Measurements from ENCODE around the gene PIM2.
A peak's percentile ranks its signal among the peaks of the same experiment; 100 is the strongest.
"Not testable (repeated sequence)": the region's sequence is repeated elsewhere in the genome, so short reads cannot be mapped to it uniquely, and the experiment has no call there.

The PIM2 gene

DNA sequence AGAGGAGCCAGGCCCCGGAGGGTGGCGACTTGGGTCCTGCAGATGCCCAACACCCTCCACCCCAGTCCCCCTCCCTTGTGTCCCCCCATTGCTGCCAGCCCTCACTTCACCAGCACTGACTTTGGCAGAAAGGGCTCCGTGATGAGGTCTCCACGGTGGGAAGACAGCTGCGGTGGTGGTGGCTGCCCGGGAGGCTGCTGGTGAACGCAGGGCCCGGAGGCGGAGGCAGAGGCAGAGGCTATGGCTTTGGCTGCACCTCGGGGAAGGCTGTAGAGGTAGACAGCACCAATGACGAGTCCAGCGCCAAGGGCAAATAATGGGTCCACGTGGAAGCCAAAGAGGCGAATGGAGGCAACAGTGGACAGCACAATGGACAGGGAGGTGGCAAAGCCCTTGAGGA lies 14.2 kb downstream of the PIM2 start:
- DNase-seq: no peak

DNA sequence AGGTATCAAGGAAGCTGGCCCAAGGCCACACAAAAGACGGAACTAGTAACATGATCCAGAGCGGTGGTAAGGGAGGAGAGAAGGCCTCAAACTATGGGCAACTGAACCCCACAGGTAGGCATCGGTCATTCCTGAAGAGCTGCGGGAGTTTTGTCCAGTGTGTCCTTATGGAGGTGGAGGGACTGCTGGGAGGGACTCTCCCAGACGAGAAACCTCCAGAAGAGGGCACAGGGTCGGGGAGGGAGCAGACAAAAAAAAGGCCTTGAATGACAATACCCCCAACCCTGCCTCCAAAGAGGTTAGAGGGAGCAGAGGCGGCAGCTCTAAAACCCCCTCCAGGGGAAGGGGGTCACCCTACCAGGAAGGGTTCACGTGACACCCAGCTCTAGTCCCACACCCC lies 14.6 kb downstream of the PIM2 start:
- no peak for DNase-seq

DNA sequence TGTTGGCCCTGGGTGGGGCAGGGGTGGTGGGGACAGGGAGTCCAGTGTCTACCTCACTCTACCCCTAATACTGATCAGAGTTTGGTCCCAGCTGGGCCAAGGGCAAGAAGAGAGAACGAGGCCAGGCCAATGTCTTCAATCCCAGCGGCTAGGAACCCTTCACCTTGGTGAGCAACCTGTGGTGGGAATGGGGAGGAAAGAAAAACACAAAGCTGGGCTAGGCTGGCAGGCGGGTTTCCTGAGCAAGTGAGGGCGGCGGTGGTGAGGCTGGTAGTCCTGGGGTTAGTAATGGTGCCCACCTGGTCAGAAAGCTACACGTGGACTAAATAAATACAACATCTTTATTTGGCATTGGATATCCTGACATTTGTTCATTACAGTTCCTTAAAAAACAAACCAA lies 15.5 kb downstream of the PIM2 start:
- no peak for DNase-seq

DNA sequence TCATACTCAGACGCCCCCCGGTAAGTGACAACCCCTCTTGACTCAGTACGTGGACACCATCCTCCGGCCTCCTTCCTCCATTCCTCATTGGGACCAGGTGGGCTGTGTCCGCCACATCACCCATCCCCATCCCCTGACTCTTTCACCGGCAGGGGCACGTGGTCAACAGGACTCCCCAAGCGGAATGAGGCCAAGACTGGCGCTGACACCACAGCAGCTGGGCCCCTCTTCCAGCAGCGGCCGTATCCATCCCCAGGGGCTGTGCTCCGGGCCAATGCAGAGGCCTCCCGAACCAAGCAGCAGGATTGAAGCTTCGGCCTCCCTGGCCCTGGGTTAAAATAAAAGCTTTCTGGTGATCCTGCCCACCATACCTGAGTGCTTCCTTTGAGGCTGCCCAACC lies 16.0 kb downstream of the PIM2 start:
- no peak for DNase-seq

DNA sequence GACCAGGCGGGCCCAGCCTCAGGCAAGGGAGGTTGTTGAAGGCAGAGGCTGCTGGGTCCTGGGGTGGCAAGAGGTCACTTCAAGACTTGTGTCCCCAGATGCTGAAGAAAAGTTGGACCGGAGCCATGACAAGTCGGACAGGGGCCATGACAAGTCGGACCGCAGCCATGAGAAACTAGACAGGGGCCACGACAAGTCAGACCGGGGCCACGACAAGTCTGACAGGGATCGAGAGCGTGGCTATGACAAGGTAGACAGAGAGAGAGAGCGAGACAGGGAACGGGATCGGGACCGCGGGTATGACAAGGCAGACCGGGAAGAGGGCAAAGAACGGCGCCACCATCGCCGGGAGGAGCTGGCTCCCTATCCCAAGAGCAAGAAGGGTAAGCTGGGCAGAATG lies 16.7 kb downstream of the PIM2 start:
- no peak for DNase-seq

DNA sequence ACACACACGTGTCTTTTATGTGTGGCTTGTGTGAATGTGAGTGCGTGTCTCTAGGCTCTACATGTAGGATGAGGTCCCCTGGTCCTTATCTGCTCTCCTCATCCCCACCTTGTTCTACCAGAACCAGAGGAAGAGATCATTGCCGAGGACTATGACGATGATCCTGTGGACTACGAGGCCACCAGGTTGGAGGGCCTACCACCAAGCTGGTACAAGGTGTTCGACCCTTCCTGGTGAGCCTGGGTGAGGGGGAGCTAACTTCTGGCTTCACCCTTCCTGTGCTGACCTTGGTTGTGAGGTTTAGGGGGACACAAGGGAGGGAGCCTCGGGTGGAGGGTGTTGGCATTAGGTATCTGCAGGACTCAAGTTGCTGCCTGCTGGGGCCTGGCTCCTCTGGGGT lies 17.8 kb downstream of the PIM2 start:
- no peak for DNase-seq

DNA sequence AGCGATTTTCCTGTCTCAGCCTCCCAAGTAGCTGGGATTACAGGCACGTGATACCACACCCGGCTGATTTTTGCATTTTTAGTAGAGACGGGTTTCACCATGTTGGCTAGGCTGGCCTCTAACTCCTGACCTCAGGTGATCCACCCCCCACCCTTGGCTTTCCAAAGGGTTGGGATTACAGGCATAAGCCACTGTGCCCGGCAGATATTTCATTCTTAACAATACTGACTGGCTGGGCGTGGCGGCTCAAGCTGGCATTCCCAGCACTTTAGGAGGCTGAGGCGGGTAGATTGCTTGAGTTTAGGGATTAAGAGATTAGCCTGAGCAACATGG lies 19.8 kb downstream of the PIM2 start:
- DNase-seq: no peak

DNA sequence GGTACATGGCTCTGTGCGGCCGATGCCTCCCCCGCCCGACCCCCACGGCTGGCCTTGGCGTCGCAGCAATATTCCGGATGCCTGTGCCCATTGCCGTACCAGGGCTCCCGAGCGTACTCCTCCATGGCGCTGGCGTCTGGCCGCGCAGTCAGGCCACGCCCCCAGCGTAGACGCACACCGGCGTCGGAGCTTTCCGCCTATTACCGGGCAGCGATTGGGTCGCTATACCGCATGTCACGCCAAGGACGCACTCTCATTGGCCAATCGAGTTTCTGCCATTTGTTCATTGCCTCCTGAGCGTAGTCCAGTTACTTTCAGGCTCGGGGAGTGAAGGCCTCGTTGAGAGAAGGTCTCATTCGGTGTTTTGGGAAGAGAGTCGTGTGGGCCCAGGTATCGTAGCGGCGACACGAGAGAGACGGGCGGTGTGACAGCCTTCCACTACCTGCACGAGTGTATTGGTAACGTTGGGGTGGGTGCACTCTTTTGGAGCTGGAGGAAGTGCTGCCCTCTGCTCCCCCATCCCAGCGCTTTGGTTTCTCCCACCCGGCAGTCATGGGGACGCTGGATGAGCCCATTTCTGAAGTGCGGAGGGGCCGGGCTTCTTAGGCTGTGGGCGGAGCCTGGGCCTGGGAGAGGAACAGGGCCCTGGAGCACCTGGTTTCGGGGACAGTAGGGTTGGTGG lies 21.1 kb downstream of the PIM2 start, which contains the start of the genes PQBP1 and TIMM17B:
Gene PQBP1, plus strand, starts transcription at position 306 of the 682 bp plus-strand sequence. CDS start 580 bp downstream, outside the sequence.
Gene TIMM17B, minus strand, starts transcription at position 144 of the 682 bp plus-strand sequence. Its CDS starts 19 bp downstream, at position 125.
- peak in 13 of 14 donors; percentile 54 to 94 (median 88) for DNase-seq

DNA sequence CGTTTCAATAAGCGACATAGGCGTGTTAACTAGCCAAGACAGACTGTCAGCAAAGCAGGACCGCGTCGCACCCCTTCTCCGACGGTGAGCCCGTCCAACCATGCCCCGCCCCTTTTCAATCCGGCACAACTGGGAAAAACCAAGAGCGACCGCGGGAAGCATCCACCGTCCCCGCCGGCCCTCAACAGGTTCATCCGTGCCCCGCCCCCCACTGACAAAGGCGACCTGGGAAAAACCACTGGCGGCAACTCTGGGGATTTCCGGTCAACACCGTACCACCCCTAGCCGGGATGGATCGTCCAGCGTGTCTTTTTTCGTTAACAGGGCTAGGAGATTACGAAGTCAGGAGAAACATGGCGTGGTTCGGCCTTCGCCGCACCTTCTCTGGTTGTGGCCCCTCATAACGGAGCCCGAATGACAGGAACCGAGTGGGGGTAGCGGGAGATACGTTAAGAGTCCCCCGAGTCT lies 21.6 kb downstream of the PIM2 start:
- DNase-seq: peak in 12 of 14 donors; percentile 28 to 74 (median 53)

DNA sequence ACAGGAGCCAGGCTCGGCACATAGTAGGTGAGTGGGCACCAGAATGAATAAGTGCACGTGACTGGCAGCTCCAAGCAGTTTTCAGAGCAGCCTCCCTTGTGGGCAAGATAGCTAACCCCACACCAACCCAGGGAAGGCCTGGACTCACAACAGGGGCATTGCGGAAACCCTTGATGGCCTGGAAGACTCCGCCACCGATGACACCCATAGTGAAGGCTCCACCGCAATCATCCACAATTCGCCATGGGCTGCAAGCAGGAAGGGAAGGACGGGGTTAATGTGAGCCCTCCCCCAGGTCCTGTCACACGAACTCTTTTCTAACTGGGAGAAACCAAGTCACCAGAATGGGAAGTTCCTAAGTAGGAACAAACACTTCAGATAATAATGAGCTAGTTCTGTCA lies 22.2 kb downstream of the PIM2 start:
- DNase-seq: peak in 2 of 14 donors; percentile 8 to 45

DNA sequence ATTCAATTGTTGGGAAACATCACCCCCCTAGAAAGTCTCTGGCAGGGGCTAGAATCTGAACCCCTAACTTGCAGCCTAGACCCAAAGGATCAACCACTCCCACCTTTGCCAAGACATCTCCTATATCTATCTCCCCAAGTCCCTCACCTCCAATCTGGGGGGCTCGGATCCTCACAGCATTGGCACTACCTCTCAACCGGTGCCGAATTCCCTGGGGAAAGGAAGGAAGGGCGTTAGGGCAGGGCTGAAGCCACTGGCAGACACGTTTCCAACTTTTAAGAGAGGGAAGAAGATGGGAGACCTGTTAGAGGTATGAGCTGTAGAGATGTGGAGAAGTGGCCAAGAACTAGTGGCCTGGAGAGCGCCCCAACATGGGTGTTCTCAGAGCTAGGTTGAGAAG lies 23.9 kb downstream of the PIM2 start:
- no peak for DNase-seq

DNA sequence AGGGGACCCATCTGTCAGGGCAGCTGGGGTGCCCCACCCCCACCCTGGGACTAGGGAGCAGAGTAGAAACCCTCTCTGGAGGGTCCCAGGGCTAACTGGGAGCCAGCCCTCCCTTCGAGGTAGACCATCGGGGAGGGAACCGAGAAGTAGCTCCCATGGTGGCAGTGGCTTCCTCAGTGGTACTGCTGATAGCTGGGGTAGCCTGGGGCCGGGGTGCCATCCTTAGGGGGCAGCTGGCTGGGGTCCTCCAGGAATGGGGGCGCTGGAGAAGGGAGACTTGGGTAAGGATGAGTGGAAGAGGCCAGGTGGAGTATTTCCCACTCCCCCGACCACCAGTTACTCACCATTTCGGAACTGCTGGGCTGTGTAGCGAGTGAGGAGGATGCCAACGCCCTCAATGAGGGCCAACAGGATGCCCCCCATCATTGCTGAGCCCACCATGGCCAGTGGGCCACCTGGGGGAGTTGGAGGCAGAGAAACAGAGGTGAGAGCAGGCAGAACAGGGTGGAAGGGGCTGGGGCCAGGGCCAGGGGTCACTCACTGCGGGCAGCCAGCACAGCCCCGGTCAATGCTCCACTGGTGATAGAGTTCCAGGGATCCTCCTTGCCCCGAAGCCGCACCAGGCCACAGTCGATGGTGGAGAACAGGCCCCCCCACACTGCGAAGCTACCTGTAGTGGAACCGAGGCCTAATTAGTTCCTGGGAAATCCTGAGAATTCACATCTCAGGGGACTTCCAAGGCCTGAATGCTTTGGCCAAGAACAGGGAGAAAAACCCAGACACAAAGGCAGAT lies 25.1 kb downstream of the PIM2 start:
- DNase-seq: no peak

DNA sequence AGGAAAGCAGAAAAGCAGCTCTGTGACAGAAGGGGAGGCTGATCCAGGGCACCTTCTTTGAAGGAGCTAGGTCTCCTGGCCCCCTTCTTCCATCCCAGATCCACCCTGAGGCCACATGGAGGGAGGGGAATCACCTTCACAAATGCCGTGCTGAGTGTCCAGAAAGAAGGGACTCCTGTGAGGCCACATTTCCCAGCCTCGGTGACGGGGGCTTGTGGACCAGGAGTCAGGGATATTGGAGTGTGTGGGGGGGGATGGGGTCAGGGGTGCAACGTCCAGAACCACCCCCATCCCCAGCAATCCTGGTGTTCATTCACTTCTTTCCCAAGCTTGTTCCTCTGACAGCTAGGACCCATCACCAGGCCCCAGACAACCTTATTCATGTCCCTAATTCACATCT lies 25.9 kb downstream of the PIM2 start:
- DNase-seq: no peak

DNA sequence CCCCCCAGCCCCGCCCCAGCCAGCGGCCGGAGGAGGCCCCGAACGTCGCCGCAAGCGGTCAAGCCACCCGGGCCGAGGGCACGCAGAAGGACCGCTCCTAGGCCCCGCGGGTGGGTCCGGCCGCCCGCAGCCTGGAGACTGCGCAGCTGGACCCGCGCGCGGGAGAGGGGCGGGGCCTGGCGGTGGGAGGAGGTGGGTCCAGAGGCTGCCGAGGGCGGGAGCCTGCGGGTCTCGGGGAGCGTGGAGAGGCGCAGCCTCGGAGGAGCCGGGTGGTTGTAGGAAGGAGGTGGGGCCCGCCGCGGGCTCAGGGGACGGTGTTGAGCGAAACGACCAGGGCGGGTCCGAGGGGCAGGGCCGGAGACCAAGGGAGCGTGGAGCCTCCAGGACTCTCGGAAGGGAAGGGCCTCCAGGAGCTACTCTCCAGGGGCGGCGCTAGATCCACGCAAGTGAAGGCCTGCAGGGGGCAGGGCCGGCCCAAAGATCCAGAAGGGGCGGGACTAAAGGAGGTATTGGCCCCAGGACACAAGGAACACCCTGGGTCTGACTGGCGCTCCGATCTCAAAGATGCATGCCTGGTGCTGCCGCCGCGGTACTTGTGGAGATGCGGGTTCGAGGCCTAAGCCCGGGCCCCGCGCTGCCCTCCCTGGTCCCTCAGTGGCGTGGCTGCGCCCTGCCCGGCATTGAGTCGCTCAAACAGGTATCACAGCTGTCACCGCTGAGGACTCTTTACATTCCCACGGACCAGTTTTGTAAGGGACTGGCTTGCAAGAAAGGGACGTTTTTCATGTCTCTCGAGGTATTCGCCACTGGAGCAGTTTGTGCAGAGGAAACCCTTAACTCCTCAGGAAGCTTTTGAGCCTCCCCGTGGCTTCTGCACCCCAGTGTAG lies 27.2 kb downstream of the PIM2 start:
- peak in 13 of 14 donors; percentile 34 to 85 (median 79) for DNase-seq

DNA sequence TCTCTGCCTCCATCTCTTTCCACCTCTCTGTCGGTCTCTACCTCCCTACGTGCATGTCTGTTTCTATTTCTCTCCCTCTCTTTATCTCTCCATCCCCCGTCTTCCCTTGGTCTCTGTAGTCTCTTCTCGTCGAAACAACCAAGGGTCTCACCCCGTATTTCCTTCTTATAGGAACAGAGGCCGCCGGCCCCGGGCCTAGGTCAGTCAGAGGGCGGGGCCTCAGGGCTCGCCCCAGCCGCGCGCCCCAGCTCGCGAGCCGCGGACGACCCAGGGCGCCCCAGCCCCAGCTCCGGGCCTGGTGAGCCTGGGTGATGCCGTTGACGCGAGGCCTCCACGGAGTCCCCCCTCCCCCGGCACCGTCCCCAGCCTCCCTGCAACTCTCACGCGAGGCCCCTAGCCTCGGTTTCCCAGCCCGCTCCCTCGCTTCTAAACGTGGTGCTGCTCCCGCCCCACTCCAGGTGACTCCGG lies 27.9 kb downstream of the PIM2 start:
- DNase-seq: peak in 2 of 14 donors; percentile 23 to 60

DNA sequence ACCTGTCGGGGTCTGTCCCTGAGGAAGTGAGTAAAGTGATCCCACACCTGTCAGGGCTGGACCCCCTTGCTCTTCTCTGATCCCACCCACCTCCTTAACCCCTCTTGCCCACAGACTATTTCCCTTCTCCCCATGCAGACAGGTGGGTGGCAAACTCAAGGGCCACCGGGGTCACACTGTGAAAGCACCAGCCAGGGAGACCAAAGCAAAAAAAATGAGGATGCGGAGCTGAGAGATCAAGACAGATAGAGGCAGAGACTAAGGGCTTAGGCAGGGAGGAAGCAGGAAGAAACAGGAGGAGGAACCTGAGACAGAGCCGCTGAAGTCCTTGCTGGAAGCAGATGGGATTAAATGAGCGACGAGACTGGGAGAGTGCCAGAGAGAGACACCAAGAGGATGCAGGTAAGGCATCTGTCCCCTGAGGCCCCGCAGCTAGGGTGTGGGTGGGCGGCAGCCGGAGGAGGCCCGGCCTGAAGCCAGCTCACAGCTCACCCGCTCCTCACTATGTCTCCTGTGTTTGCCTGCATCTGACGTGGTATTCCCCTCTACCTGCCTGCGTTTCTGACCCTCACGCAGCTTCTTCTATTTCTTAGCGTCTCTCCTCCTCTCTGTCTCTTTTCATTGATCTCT lies 28.4 kb downstream of the PIM2 start:
- DNase-seq: peak in 2 of 14 donors; percentile 2 to 22

DNA sequence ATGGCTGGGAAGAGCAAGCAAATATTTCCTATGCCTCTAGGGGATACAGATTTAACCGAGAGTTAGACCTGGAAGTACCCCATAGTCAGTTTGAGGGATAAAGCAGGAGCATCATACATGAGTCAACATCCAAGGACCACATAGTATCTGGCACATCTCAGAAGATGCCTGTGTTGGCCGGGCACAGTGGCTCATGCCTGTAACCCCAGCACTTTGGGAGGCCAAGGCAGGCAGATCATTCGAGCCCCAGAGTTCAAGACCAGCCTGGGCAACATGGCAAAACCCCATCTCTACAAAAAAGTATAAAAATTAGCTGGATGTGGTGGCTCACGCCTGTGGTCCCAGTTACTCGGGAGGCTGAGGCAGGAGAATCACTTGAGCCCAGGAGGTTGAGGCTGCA lies 32.2 kb downstream of the PIM2 start:
- not testable (repeated sequence) for DNase-seq

DNA sequence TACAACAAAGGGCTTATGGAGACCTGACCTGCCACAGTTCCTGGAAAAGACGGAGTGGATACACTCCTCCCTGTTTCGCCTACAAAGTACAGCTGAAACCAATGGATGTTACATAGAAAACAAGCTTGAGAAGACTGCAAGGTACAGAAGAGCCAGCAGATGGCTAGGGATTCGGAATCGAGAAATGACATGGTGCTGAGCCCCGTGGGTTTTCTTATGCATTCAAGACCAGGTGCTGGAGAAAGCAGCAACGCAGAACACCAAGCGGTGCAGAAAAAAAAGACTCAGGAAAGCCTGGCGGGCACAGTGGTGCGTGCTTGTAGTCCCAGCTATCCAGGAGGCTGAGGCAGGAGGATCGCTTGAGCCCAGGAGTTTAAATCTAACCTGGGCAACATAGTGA lies 35.1 kb downstream of the PIM2 start:
- DNase-seq: no peak

DNA sequence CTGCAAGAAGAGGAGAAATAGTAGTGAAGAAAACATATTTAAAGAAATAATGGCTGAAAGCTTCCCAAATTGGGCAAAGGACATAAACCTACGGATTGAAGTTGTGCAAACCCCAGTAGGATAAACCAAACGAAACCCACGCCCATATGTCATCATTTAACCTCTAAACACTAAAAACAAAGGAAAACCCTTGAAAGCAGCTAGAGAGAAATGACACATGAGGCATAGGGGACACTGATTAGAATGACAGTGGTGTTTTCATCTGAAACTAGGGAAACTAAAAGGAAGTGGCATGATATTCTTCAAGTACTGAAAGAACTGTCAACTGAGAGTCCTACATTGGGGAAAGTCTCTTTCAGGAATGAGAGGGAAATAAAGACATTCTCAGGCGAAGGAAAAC lies 41.9 kb downstream of the PIM2 start:
- not testable (repeated sequence) for DNase-seq

DNA sequence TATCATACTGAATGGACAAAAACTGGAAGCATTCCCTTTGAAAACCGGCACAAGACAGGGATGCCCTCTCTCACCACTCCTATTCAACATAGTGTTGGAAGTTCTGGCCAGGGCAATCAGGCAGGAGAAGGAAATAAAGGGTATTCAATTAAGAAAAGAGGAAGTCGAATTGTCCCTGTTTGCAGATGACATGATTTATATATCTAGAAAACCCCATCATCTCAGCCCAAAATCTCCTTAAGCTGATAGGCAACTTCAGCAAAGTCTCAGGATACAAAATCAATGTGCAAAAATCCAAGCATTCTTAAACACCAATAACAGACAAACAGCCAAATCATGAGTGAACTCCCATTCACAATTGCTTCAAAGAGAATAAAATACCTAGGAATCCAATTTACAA lies 46.8 kb downstream of the PIM2 start:
- DNase-seq: not testable (repeated sequence)

DNA sequence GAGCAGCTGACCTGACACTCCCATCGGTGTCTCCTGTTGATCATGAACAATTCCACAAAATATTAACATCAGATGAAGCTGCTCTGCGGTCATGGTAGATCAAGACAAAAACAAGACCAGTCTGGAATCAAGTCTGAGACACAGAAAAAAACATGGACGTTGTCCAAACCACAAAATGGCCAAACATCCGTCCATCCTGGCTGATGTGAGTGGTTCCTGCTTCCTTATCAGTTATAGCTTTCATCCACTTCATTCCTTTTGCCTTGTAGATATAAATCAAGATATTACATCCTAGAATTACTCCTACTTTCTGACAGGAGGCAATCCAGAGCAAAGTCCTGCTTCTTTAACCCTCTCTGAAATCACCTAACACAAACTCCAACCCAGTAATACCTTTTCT lies 54.6 kb downstream of the PIM2 start:
- DNase-seq: no peak
